NT2/D1 (cell line): Measurements from ENCODE around the gene VAPB.

Source experiments
- SUZ12 ChIP-seq: IDR thresholded peaks from 2 replicates; pipeline ENCODE4 v1.6.1; 2011; ENCODE audit not compliant: insufficient read length, insufficient read depth; ENCODE audit errors: extremely low read depth
- YY1 ChIP-seq: IDR thresholded peaks from 2 replicates; pipeline ENCODE4 v1.6.1; 2011; ENCODE audit not compliant: insufficient read length, insufficient read depth
- ZNF274 ChIP-seq: IDR thresholded peaks from 2 replicates; pipeline ENCODE4 v1.6.1; 2011; ENCODE audit warnings: mild to moderate bottlenecking, low read depth, low read length

GRCh38 chr20:58461104-58461503, 72.1 kb downstream of the VAPB start:
- TF ChIP-seq YY1 (no peak), SUZ12 (no peak), ZNF274 (no peak)
